Measurements from ENCODE around the gene ACVR1C.

DNA sequence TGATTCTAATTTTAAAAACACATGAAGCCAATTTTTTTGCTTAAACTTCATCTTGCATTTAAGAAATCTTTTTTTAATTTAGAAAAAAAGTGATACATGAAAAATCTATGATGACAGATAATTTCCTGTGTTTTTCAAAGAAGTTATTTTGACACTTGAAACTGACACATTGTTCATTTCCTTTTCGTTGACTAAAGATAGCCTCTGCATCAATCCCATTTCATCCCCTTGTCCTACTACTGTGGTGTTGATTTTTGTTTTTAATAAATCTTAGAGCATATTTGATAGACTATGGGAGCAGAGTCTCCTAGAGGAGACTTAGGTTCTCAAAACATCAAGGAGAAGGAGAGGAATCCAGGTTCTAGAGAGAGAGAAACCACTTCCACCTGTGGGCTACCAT, 70.9 kb downstream of the ACVR1C start:
- TF ChIP-seq, protein P1, sequence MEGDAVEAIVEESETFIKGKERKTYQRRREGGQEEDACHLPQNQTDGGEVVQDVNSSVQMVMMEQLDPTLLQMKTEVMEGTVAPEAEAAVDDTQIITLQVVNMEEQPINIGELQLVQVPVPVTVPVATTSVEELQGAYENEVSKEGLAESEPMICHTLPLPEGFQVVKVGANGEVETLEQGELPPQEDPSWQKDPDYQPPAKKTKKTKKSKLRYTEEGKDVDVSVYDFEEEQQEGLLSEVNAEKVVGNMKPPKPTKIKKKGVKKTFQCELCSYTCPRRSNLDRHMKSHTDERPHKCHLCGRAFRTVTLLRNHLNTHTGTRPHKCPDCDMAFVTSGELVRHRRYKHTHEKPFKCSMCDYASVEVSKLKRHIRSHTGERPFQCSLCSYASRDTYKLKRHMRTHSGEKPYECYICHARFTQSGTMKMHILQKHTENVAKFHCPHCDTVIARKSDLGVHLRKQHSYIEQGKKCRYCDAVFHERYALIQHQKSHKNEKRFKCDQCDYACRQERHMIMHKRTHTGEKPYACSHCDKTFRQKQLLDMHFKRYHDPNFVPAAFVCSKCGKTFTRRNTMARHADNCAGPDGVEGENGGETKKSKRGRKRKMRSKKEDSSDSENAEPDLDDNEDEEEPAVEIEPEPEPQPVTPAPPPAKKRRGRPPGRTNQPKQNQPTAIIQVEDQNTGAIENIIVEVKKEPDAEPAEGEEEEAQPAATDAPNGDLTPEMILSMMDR (IDR thresholded peaks at IDR 0.05): no peak
- TF ChIP-seq POLR2A (IDR thresholded peaks at IDR 0.05): no peak

Measured in esophagus squamous epithelium (tissue), 4 donors.